HCT116 (cell line): ENCODE measurements around the gene GPI. TPM values are rescaled to one million over a fixed set of nuclear protein-coding genes. Genes with fewer than 3 reads are reported as not detected.

Experiments used
- ATAC-seq: fragments of 200-7000 bp; cut with Tn5 transposase; 2 replicates; pipeline ENCODE4 v1.9.1; 2020; ENCODE audit warnings: mild to moderate bottlenecking, moderate library complexity
- BruUV-seq: library from RNA; stranded (reverse); fragments of 400-500 nt; replicated peaks from 2 replicates; lab custom pipeline; 2021; lab: Mats Ljungman, UMichigan
- CTCF ChIA-PET: fragments of 300-600 bp; sonication (Branson Sonifier 250); formaldehyde crosslinking; loops from one replicate; lab custom pipeline; 2021; ENCODE audit warnings: antibody characterized with exemption; lab: Charles Lee
- POLR2A ChIA-PET: fragments of 300-600, 350-600 bp; sonication (Branson Sonifier 250); formaldehyde crosslinking; loops from one replicate; lab custom pipeline; 2021; ENCODE audit warnings: antibody characterized with exemption; lab: Charles Lee
- RAD21 ChIA-PET, 2 experiments: fragments of 300-600 bp; sonication (Branson Sonifier 250); formaldehyde crosslinking; loops; one replicate each; lab custom pipeline; 2023; ENCODE audit warnings: low total read pairs in 2 of 2; ENCODE audit not compliant: uncharacterized antibody in 2 of 2, unreplicated experiment in 2 of 2, low non-redundant PET in 1 of 2; lab: Charles Lee
- DNase-seq: peaks from one replicate; pipeline ENCODE4 v3.0.0-alpha.2; 2010; ENCODE audit warnings: low read depth, low spot score
- H2AFZ ChIP-seq: fragments of 200-600 bp; shearing (Covaris generic), sonication (generic); 2 replicates; pipeline ENCODE4 v1.6.1; 2017; ENCODE audit warnings: low read depth, mixed run types, mixed read lengths, antibody characterized with exemption, low read length; ENCODE audit not compliant: poor library complexity, severe bottlenecking
- H3K27ac ChIP-seq: 2 replicates; pipeline ENCODE4 v1.5.1; 2012; ENCODE audit warnings: low read depth, low read length
- H3K27me3 ChIP-seq: fragments of 200-600 bp; sonication (generic); 2 replicates; pipeline ENCODE4 v1.6.1; 2016; ENCODE audit warnings: mixed run types, low read length, mixed read lengths; ENCODE audit not compliant: insufficient read depth
- H3K36me3 ChIP-seq, 2 experiments: fragments of 200-500 bp in 1 of 2; fragments of 200-600 bp in 1 of 2; sonication (Bioruptor generic) in 1 of 2; sonication (generic) in 1 of 2; 2 replicates each; pipeline versions ENCODE4 v1.5.1 to v1.6.1; 2014 to 2016; ENCODE audit warnings: low read length in 2 of 2, inconsistent platforms in 1 of 2, mixed read lengths in 1 of 2, mixed run types in 1 of 2; ENCODE audit not compliant: insufficient read depth in 2 of 2, control insufficient read depth in 1 of 2
- H3K4me1 ChIP-seq, 2 experiments: fragments of 200-600 bp in 1 of 2; sonication (generic) in 1 of 2; 2 replicates each; pipeline versions ENCODE4 v1.5.1 to v1.6.1; 2012 to 2017; ENCODE audit warnings: low read length in 2 of 2, inconsistent platforms in 1 of 2, mild to moderate bottlenecking in 1 of 2, mixed read lengths in 1 of 2, mixed run types in 1 of 2, moderate library complexity in 1 of 2; ENCODE audit not compliant: insufficient read depth in 2 of 2, control insufficient read depth in 1 of 2
- H3K4me2 ChIP-seq: fragments of 200-600 bp; sonication (generic); 2 replicates; pipeline ENCODE4 v1.6.1; 2017; ENCODE audit warnings: mixed run types, low read length, mixed read lengths
- H3K4me3 ChIP-seq, 2 experiments: fragments of 200-600 bp in 1 of 2; sonication (generic) in 1 of 2; replicated peaks in 1 of 2; 2 replicates each; pipeline ENCODE4 v1.5.1; 2011 to 2016; ENCODE audit warnings: low read length in 2 of 2, control low read depth in 1 of 2, low read depth in 1 of 2, mild to moderate bottlenecking in 1 of 2, mixed read lengths in 1 of 2, mixed run types in 1 of 2
- H3K79me2 ChIP-seq: fragments of 200-600 bp; sonication (generic); 2 replicates; pipeline ENCODE4 v1.6.1; 2017; ENCODE audit warnings: mild to moderate bottlenecking, mixed run types, low read length, moderate library complexity, mixed read lengths; ENCODE audit not compliant: insufficient read depth
- H3K9ac ChIP-seq: fragments of 200-600 bp; sonication (generic); 2 replicates; pipeline ENCODE4 v1.6.1; 2016; ENCODE audit warnings: low read length, mixed read lengths
- H3K9me2 ChIP-seq: fragments of 200-600 bp; sonication (generic), shearing (Covaris generic); 2 replicates; pipeline ENCODE4 v1.6.1; 2017; ENCODE audit warnings: mixed run types, mild to moderate bottlenecking, moderate library complexity; ENCODE audit not compliant: insufficient read depth
- H3K9me3 ChIP-seq, 2 experiments: fragments of 200-500 bp in 1 of 2; fragments of 200-600 bp in 1 of 2; sonication (Bioruptor generic) in 1 of 2; sonication (generic) in 1 of 2; 2 replicates each; pipeline ENCODE4 v1.6.1; 2014 to 2017; ENCODE audit warnings: low read length in 2 of 2, mixed read lengths in 2 of 2, inconsistent platforms in 1 of 2, low read depth in 1 of 2, mild to moderate bottlenecking in 1 of 2, mixed run types in 1 of 2, moderate library complexity in 1 of 2; ENCODE audit not compliant: control insufficient read depth in 1 of 2, insufficient read depth in 1 of 2
- H4K20me1 ChIP-seq: fragments of 200-600 bp; sonication (generic), shearing (Covaris generic); 2 replicates; pipeline ENCODE4 v1.6.1; 2017; ENCODE audit warnings: mixed run types, mild to moderate bottlenecking, moderate library complexity; ENCODE audit not compliant: insufficient read depth
- EZH2phosphoT487 ChIP-seq: fragments of 200-600 bp; IDR thresholded peaks from 2 replicates; pipeline ENCODE4 v1.6.1; 2018; ENCODE audit warnings: antibody characterized with exemption, borderline replicate concordance
- POLR2AphosphoS5 ChIP-seq: IDR thresholded peaks from 2 replicates; pipeline ENCODE4 v1.6.1; 2011; ENCODE audit warnings: mild to moderate bottlenecking, low read depth, low read length, moderate library complexity
- intact Hi-C: fragments of 100-400 bp; cut with micrococcal nuclease; formaldehyde crosslinking; loops from 2 replicates; pipeline ENCODE4 v1.10.0; 2022
- total RNA-seq: library from RNA; stranded (reverse); gene quantifications from one replicate; pipeline ENCODE4 v1.2.1, GENCODE V29; 2021; ENCODE audit not compliant: unreplicated experiment

The GPI gene
- total RNA-seq, 1 experiment from 2014 or later, result 787 TPM

- ChIA-PET RAD21 (no interaction called here), CTCF (no interaction called here), POLR2A (no interaction called here)
- ATAC-seq, result no peak
- H3K36me3 ChIP-seq, result peaks cover 77 to 82% of the 10 kb centered on the region in 2 experiments
- no peaks in the 10 kb centered on the region for H3K27me3 ChIP-seq
- H3K4me1 ChIP-seq, result no peaks in the 10 kb centered on the region
- TF ChIP-seq EZH2phosphoT487 (no peak), POLR2AphosphoS5 (no peak)
- H3K4me2 ChIP-seq, result no peak overlapping the region
- H3K27ac ChIP-seq, result no peak overlapping the region
- H3K9ac ChIP-seq, result no peak overlapping the region
- intact Hi-C loops, result no loop called here
- H3K4me3 ChIP-seq, result no peak overlapping the region
- no TSS peak for BruUV-seq
- H3K9me3 ChIP-seq, result no peaks in the 10 kb centered on the region
- DNase-seq, result no peak
- no peak overlapping the region for H2AFZ ChIP-seq
- peaks cover 96% of the 10 kb centered on the region for H3K79me2 ChIP-seq
- H3K9me2 ChIP-seq, result no peaks in the 10 kb centered on the region
- H4K20me1 ChIP-seq, result peaks cover 13% of the 10 kb centered on the region; the same call in 1 of the 2 replicates
These were observed 83.2 kb downstream of the GPI start for GRCh38 chr19:34448191-34448590.

Other genes starting within 250 kb of the GPI start
- gene LSM14A, start 192.7 kb upstream of the GPI start, total RNA-seq, result 120 TPM
- 16.9 TPM for gene GARRE1, start 110.6 kb upstream of the GPI start, total RNA-seq
- 30.0 TPM for gene PDCD2L, start 39.2 kb downstream of the GPI start, total RNA-seq
- gene UBA2, start 63.2 kb downstream of the GPI start, total RNA-seq, result 121 TPM
- gene WTIP, start 116.6 kb downstream of the GPI start, total RNA-seq, result 8.4 TPM